Vagina (tissue), 2 donors: Measurements from ENCODE around the gene TJP1. TPM values are rescaled to one million over a fixed set of nuclear protein-coding genes. Genes with fewer than 3 reads are reported as not detected.

Experiments
- DNase-seq, 2 donors: peaks; one replicate each; pipeline ENCODE4 v3.0.0-alpha.2; 2017; ENCODE audit errors: extremely low spot score in 2 of 2
- H3K27ac ChIP-seq: fragments of 200-600 bp; sonication (generic); one replicate; pipeline ENCODE4 v1.5.1; 2019
- H3K27me3 ChIP-seq: fragments of 200-600 bp; sonication (generic); one replicate; pipeline ENCODE4 v1.5.1; 2019
- H3K36me3 ChIP-seq, 2 donors: fragments of 200-600 bp; sonication (generic); one replicate each; pipeline ENCODE4 v1.5.1; 2017 to 2019
- H3K4me1 ChIP-seq: fragments of 200-600 bp; sonication (generic); one replicate; pipeline ENCODE4 v1.5.1; 2019
- H3K4me3 ChIP-seq, 2 donors: fragments of 200-600 bp; sonication (generic); 1 replicate in 1 of 2; 2 replicates in 1 of 2; pipeline ENCODE4 v1.5.1; 2016 to 2019
- H3K9me3 ChIP-seq: fragments of 200-600 bp; sonication (generic); one replicate; pipeline ENCODE4 v1.5.1; 2019
- CTCF ChIP-seq, 3 experiments: fragments of 450-650 bp in 2 of 3; fragments of 200-600 bp in 1 of 3; sonication (generic) in 1 of 3; IDR thresholded peaks; one replicate each; pipeline ENCODE4 v1.5.1; 2017 to 2019; ENCODE audit warnings: antibody characterized with exemption in 3 of 3, mild to moderate bottlenecking in 2 of 3, moderate library complexity in 2 of 3
- POLR2A ChIP-seq, 2 donors: fragments of 450-650 bp; IDR thresholded peaks; one replicate each; pipeline ENCODE4 v1.6.1; 2017; ENCODE audit warnings: antibody characterized with exemption in 2 of 2, mild to moderate bottlenecking in 2 of 2, moderate library complexity in 2 of 2
- POLR2AphosphoS5 ChIP-seq, 2 donors: sonication (generic); formaldehyde crosslinking; IDR thresholded peaks; one replicate each; pipeline ENCODE4 v1.9.0; 2017; ENCODE audit warnings: antibody characterized with exemption in 2 of 2, mild to moderate bottlenecking in 2 of 2, low read depth in 1 of 2; ENCODE audit not compliant: insufficient read depth in 1 of 2
- intact Hi-C: fragments of 100-400 bp; cut with DNase I; formaldehyde crosslinking; loops from one replicate; pipeline ENCODE4 v1.15.1; 2023
- total RNA-seq: library from RNA; depleted of rRNA; stranded (reverse); fragments of >200 nt; gene quantifications from one replicate; pipeline ENCODE4 v1.2.3, GENCODE V29; 2016

The TJP1 gene
- total RNA-seq, 1 donor from 2014 or later, result 110 TPM

GRCh38 chr15:29686445-29687203, 135.6 kb downstream of the TJP1 start:
- Histone ChIP-seq H3K36me3 (no peaks in the 10 kb centered on the region), H3K4me3 (no peak overlapping the region), H3K4me1 (no peaks in the 10 kb centered on the region), H3K27me3 (no peaks in the 10 kb centered on the region), H3K9me3 (no peaks in the 10 kb centered on the region), H3K27ac (no peak overlapping the region)
- no peak for DNase-seq
- TF ChIP-seq POLR2A (IDR thresholded peaks at IDR 0.05) (no peak), CTCF (IDR thresholded peaks at IDR 0.05) (no peak), POLR2AphosphoS5 (IDR thresholded peaks at IDR 0.05; ENCODE audit: insufficient read depth in 1 of 2, low read depth in 1 of 2) (no peak)
- intact Hi-C loops, result no loop called here

- H3K36me3 ChIP-seq, result no peaks in the 10 kb centered on the region
- no peak overlapping the region for H3K27ac ChIP-seq
- H3K4me3 ChIP-seq, result no peak overlapping the region
- no peaks in the 10 kb centered on the region for H3K27me3 ChIP-seq
- no peaks in the 10 kb centered on the region for H3K4me1 ChIP-seq
- peak; percentile 28 to 34 for DNase-seq
- intact Hi-C loops, result no loop called here
- no peak for TF ChIP-seq POLR2A (IDR thresholded peaks at IDR 0.05)
- H3K9me3 ChIP-seq, result no peaks in the 10 kb centered on the region
These were observed 136.2 kb downstream of the TJP1 start for GRCh38 chr15:29686079-29686425.

GRCh38 chr15:29685156-29686078, 136.9 kb downstream of the TJP1 start:
- no peaks in the 10 kb centered on the region for H3K9me3 ChIP-seq
- no peaks in the 10 kb centered on the region for H3K36me3 ChIP-seq
- intact Hi-C loops, result loop anchor here (2.0 kb wide), 1 partner anchor 29 kb away; no protein-coding TSS in a partner anchor
- TF ChIP-seq CTCF (IDR thresholded peaks at IDR 0.05) (no peak), POLR2AphosphoS5 (IDR thresholded peaks at IDR 0.05; ENCODE audit: insufficient read depth in 1 of 2, low read depth in 1 of 2) (no peak), POLR2A (IDR thresholded peaks at IDR 0.05) (no peak)
- DNase-seq, result peak in 1 of 2 donors; percentile 58
- no peaks in the 10 kb centered on the region for H3K4me1 ChIP-seq
- no peak overlapping the region for H3K27ac ChIP-seq
- no peak overlapping the region for H3K4me3 ChIP-seq
- H3K27me3 ChIP-seq, result no peaks in the 10 kb centered on the region

- TF ChIP-seq CTCF (IDR thresholded peaks at IDR 0.05) (no peak), POLR2AphosphoS5 (IDR thresholded peaks at IDR 0.05; ENCODE audit: insufficient read depth in 1 of 2, low read depth in 1 of 2) (no peak), POLR2A (IDR thresholded peaks at IDR 0.05) (no peak)
- no peaks in the 10 kb centered on the region for H3K27me3 ChIP-seq
- no peaks in the 10 kb centered on the region for H3K9me3 ChIP-seq
- no peak overlapping the region for H3K27ac ChIP-seq
- no peak overlapping the region for H3K4me3 ChIP-seq
- no peaks in the 10 kb centered on the region for H3K36me3 ChIP-seq
- intact Hi-C loops, result no loop called here
- no peaks in the 10 kb centered on the region for H3K4me1 ChIP-seq
- DNase-seq, result no peak
These were observed 139.5 kb downstream of the TJP1 start for GRCh38 chr15:29682781-29683180.

- no peak overlapping the region for H3K27ac ChIP-seq
- no peaks in the 10 kb centered on the region for H3K36me3 ChIP-seq
- TF ChIP-seq POLR2AphosphoS5 (IDR thresholded peaks at IDR 0.05; ENCODE audit: insufficient read depth in 1 of 2, low read depth in 1 of 2) (no peak), POLR2A (IDR thresholded peaks at IDR 0.05) (no peak), CTCF (IDR thresholded peaks at IDR 0.05) (no peak)
- no peak overlapping the region for H3K4me3 ChIP-seq
- H3K4me1 ChIP-seq, result no peaks in the 10 kb centered on the region
- no peak for DNase-seq
- H3K27me3 ChIP-seq, result no peaks in the 10 kb centered on the region
- no peaks in the 10 kb centered on the region for H3K9me3 ChIP-seq
- intact Hi-C loops, result no loop called here
These were observed 139.9 kb downstream of the TJP1 start for GRCh38 chr15:29682361-29682760.
